ENCODE measurements around the gene USP1. TPM values are rescaled to one million over a fixed set of nuclear protein-coding genes. Genes with fewer than 3 reads are reported as not detected.

USP1 gene
- total RNA-seq = 24.9 and 30.3 TPM in 2 replicates

DNA sequence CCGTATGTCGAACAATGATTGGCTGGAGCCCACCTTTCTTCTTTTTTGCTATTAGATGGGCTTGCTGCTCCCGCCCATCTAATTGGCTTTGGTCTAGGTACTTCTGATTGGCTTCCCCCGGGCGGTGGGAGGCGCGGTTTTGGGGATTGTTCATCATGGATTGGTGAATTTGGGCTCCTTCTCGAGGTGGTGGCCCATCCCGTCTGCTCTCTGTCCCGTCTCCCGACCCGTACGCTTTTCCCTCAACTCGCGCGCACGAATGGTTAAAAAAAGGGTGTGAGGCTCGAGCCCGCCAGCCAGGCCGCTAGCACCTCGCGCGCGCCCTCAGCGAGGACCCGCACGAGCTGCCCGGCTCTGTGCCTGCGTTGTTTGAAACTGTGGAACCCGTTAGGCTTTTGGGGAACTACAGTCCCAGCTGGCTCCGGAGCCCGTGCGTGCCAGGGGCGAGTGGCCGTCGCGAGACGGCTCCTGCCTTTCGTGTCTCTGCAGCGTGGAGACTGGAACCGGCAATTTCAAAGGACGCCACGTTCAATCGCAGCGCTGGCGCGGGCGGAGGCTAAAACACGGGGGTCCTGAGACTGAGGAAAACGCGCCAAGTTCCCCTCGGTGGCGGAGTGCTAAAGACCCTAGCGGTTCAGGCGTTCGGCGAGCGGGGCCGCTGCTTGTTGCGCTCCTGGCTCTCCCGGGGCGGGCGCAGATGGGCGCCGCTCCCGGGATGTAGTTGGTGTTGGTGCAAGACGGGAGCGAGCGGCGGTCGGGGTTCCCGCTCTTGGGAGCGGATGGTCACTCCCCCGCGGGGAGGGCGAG lies at the start of gene USP1:
Gene USP1 (plus strand): TSS at position 584 of the 807 bp plus-strand sequence. CDS start 2,819 bp downstream, outside the sequence.

Other genes starting within 250 kb of the USP1 start
- not detected in 2 replicates for gene L1TD1, start 242.2 kb upstream of the USP1 start, total RNA-seq
- not detected in 2 replicates for gene KANK4, start 117.6 kb upstream of the USP1 start, total RNA-seq
- not detected in 2 replicates for gene ANGPTL3, start 160.5 kb downstream of the USP1 start, total RNA-seq

Data from aortic smooth muscle cell (primary cell).